OCI-LY7 (cell line): ENCODE data around the gene TESK1.

Experiments
- CTCF ChIP-seq: fragments of 200-600 bp; sonication (generic); conservative IDR thresholded peaks from 2 replicates; pipeline ENCODE4 v1.5.1; 2014; ENCODE audit warnings: mild to moderate bottlenecking, antibody characterized with exemption, low read length, moderate library complexity, mixed read lengths
- EZH2phosphoT487 ChIP-seq: fragments of 200-600 bp; sonication (generic); IDR thresholded peaks from 2 replicates; pipeline ENCODE4 v1.6.1; 2018; ENCODE audit warnings: low read depth, borderline replicate concordance, mild to moderate bottlenecking, mixed run types, antibody characterized with exemption, low read length, moderate library complexity, mixed read lengths

GRCh38 chr9:35579130-35579529 is 25.9 kb upstream of the TESK1 start:
- no peak for TF ChIP-seq CTCF
- TF ChIP-seq EZH2phosphoT487 = no peak
